Measurements from ENCODE around the gene RAF1.
A peak's percentile ranks its signal among the peaks of the same experiment; 100 is the strongest.

- TF ChIP-seq, protein P1, sequence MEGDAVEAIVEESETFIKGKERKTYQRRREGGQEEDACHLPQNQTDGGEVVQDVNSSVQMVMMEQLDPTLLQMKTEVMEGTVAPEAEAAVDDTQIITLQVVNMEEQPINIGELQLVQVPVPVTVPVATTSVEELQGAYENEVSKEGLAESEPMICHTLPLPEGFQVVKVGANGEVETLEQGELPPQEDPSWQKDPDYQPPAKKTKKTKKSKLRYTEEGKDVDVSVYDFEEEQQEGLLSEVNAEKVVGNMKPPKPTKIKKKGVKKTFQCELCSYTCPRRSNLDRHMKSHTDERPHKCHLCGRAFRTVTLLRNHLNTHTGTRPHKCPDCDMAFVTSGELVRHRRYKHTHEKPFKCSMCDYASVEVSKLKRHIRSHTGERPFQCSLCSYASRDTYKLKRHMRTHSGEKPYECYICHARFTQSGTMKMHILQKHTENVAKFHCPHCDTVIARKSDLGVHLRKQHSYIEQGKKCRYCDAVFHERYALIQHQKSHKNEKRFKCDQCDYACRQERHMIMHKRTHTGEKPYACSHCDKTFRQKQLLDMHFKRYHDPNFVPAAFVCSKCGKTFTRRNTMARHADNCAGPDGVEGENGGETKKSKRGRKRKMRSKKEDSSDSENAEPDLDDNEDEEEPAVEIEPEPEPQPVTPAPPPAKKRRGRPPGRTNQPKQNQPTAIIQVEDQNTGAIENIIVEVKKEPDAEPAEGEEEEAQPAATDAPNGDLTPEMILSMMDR (IDR thresholded peaks at IDR 0.05; ENCODE audit: control extremely low read depth in 1 of 3, insufficient read depth in 1 of 3, low read depth in 1 of 3, low read length in 3 of 3) = no peak
- TF ChIP-seq CHD1 (IDR thresholded peaks at IDR 0.05; ENCODE audit: low read depth, low read length) (no peak), POLR2AphosphoS5 (IDR thresholded peaks at IDR 0.05; ENCODE audit: low read depth, low read length) (no peak), KDM5A (IDR thresholded peaks at IDR 0.05; ENCODE audit: low read length) (no peak), EZH2 (IDR thresholded peaks at IDR 0.05; ENCODE audit: low read depth, low read length, severe bottlenecking) (no peak), GABPA (IDR thresholded peaks at IDR 0.05; ENCODE audit: borderline replicate concordance, insufficient read depth, low read length) (no peak), JUN (IDR thresholded peaks at IDR 0.05; ENCODE audit: low read depth, low read length) (no peak), POLR2A (IDR thresholded peaks at IDR 0.05; ENCODE audit: control extremely low read depth in 1 of 2, low read depth in 2 of 2, low read length in 2 of 2) (peak; percentile 5 to 67; a peak in 2 of 3 replicates), SRF (IDR thresholded peaks at IDR 0.05; ENCODE audit: low read depth, low read length) (no peak), KDM1A (IDR thresholded peaks at IDR 0.05; ENCODE audit: borderline replicate concordance, low read length) (no peak), EP300 (IDR thresholded peaks at IDR 0.05; ENCODE audit: borderline replicate concordance in 1 of 2, low read depth in 2 of 2, low read length in 2 of 2) (no peak), TCF12 (IDR thresholded peaks at IDR 0.05; ENCODE audit: low read depth, low read length) (no peak)
Observed at GRCh38 chr3:12584083-12584482, 79.8 kb downstream of the RAF1 start.
